ENCODE data around the gene RCOR1.
"Not testable (repeated sequence)": the region's sequence is repeated elsewhere in the genome, so short reads cannot be mapped to it uniquely, and the experiment has no call there.

The RCOR1 gene

DNA sequence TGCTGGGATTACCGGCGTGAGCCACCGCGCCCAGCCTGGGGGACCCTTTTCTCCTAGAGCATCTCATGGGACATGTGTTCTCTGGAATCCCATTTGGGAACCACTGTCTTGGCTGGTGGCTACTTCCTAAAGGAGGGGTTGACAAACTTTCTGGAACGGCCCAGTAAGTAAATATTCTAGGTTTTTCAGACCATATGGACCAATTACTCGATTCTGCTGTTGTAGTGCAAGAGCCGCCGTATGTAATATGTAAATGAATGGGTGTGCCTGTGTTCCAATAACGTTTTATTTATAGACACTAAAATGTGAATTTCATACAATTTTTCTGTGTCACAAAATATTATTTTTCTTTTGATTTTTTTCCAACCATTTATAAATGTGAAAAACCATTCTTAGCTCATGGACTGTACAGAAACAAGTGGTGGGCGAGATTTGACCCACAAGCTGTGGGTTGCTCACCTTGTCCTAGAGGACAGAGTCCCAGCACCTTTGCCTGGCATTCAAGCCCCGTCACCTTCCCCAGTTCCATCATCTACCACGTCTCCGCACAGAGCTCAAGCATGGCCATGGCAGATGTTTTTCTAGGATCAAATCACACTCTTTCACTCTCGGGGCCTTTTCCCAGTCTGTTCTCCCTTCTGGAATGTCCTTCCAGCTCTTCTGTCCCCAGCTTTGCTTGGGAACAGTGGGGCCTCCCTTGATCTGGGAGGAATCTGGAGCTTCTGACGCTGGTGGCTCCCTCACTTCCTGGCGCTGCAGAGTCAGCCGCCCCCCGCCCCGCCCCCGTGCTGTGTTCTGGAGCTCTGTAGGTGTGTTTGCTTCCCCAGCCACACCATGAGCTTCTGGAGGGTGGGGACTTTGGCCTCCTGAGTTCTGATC lies 17.9 kb upstream of the RCOR1 start:
- peaks cover 6% of the 10 kb centered on the region for H3K4me1 ChIP-seq (ENCODE audit: control insufficient read depth, insufficient read depth, low read length)
- H3K9me3 ChIP-seq (ENCODE audit: control insufficient read depth, insufficient read depth, low read length), result no peaks in the 10 kb centered on the region
- no peaks in the 10 kb centered on the region for H3K36me3 ChIP-seq (ENCODE audit: control insufficient read depth, insufficient read depth, low read length)
- H3K27me3 ChIP-seq (ENCODE audit: control insufficient read depth, insufficient read depth, low read length), result no peaks in the 10 kb centered on the region
- peak overlapping the region; percentile 3 for H3K4me3 ChIP-seq (ENCODE audit: low read depth, low read length)
- H3K9ac ChIP-seq (ENCODE audit: low read depth, low read length), result no peak overlapping the region

- peaks cover 6% of the 10 kb centered on the region for H3K4me1 ChIP-seq (ENCODE audit: control insufficient read depth, insufficient read depth, low read length)
- no peaks in the 10 kb centered on the region for H3K36me3 ChIP-seq (ENCODE audit: control insufficient read depth, insufficient read depth, low read length)
- H3K9me3 ChIP-seq (ENCODE audit: control insufficient read depth, insufficient read depth, low read length), result no peaks in the 10 kb centered on the region
- no peak overlapping the region for H3K4me3 ChIP-seq (ENCODE audit: low read depth, low read length)
- no peaks in the 10 kb centered on the region for H3K27me3 ChIP-seq (ENCODE audit: control insufficient read depth, insufficient read depth, low read length)
- H3K9ac ChIP-seq (ENCODE audit: low read depth, low read length), result no peak overlapping the region
These were observed 17.1 kb upstream of the RCOR1 start for GRCh38 chr14:102575160-102575845.

DNA sequence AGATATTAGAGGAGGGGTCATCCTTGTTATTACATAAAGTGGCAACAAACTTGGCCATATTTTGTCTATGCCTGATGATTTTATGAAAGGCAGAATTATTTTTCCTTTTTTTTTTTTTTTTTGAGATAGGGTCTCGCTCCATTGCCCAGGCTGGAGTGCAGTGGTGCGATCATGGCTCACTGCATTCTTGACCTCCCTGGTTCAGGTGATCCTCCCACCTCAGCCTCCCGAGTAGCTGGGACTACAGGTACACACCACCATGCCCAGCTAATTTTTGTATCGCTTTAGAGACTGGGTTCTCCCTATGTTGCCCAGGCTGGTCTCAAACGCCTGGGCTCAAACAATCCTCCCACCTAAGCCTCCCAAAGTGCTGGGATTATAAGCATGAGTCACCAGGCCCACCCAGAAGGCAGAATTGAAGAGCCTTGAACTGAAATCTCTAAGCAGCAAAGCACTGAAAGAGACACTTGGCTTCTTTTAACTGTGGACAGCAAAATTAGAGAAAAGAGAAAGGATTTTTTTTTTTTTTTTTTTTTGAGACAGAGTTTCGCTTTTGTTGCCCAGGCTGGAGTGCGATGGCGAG lies 16.5 kb upstream of the RCOR1 start:
- not testable (repeated sequence) for H3K36me3 ChIP-seq (ENCODE audit: control insufficient read depth, insufficient read depth, low read length); H3K9me3 ChIP-seq (ENCODE audit: control insufficient read depth, insufficient read depth, low read length); H3K27me3 ChIP-seq (ENCODE audit: control insufficient read depth, insufficient read depth, low read length); H3K4me3 ChIP-seq (ENCODE audit: low read depth, low read length); H3K4me1 ChIP-seq (ENCODE audit: control insufficient read depth, insufficient read depth, low read length); H3K9ac ChIP-seq (ENCODE audit: low read depth, low read length)

GRCh38 chr14:102578821-102579220 lies 13.6 kb upstream of the RCOR1 start:
- Histone ChIP-seq H3K4me3 (ENCODE audit: low read depth, low read length) (no peak overlapping the region), H3K36me3 (ENCODE audit: control insufficient read depth, insufficient read depth, low read length) (no peaks in the 10 kb centered on the region), H3K9me3 (ENCODE audit: control insufficient read depth, insufficient read depth, low read length) (no peaks in the 10 kb centered on the region), H3K4me1 (ENCODE audit: control insufficient read depth, insufficient read depth, low read length) (peaks cover 3% of the 10 kb centered on the region), H3K27me3 (ENCODE audit: control insufficient read depth, insufficient read depth, low read length) (no peaks in the 10 kb centered on the region), H3K9ac (ENCODE audit: low read depth, low read length) (no peak overlapping the region)

DNA sequence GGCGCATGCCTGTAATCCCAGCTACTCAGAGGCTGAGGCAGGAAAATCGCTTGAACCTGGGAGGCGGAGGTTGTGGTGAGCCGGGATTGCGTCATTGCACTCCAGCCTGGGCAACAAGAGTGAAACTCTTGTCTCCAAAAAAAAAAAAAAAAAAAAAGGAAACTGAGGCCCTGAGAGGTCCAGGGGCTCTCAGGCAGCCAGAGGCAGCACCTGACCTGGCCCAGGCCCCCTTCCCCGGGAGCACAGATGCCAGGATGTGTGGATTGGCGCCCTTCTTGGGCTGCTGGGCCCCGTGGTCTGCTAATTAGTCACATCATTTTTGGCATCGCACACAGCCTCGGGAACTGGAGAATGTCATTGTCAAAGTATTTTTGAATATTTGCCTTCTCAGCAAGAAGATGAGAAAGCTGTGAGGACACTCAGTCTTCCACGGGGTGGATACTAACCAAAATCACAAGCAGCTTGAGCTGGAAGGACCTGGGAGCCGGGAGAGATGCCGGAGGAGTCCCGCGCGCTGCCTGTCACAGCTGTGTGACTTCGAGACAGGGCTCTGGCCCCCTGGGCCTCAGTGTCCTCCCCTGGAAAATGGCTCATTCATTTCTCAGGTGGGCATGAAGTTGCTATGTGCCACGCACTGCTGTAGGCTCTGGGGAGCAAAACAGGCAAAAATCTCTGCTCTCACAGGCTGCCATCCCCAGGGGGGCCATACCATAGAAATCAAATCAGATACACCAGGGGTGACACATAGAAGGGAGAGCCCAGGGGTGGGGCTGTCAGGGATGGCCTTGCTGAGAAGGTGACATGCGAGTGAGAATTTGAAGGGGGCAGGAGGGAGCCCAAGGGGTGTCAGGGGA lies 12.5 kb upstream of the RCOR1 start:
- Histone ChIP-seq H3K9ac (ENCODE audit: low read depth, low read length) (no peak overlapping the region), H3K4me1 (ENCODE audit: control insufficient read depth, insufficient read depth, low read length) (no peaks in the 10 kb centered on the region), H3K27me3 (ENCODE audit: control insufficient read depth, insufficient read depth, low read length) (no peaks in the 10 kb centered on the region), H3K4me3 (ENCODE audit: low read depth, low read length) (no peak overlapping the region), H3K9me3 (ENCODE audit: control insufficient read depth, insufficient read depth, low read length) (no peaks in the 10 kb centered on the region), H3K36me3 (ENCODE audit: control insufficient read depth, insufficient read depth, low read length) (no peaks in the 10 kb centered on the region)

GRCh38 chr14:102580550-102581110 lies 11.8 kb upstream of the RCOR1 start:
- H3K4me3 ChIP-seq (ENCODE audit: low read depth, low read length), result no peak overlapping the region
- no peaks in the 10 kb centered on the region for H3K4me1 ChIP-seq (ENCODE audit: control insufficient read depth, insufficient read depth, low read length)
- no peaks in the 10 kb centered on the region for H3K27me3 ChIP-seq (ENCODE audit: control insufficient read depth, insufficient read depth, low read length)
- no peaks in the 10 kb centered on the region for H3K9me3 ChIP-seq (ENCODE audit: control insufficient read depth, insufficient read depth, low read length)
- no peak overlapping the region for H3K9ac ChIP-seq (ENCODE audit: low read depth, low read length)
- H3K36me3 ChIP-seq (ENCODE audit: control insufficient read depth, insufficient read depth, low read length), result no peaks in the 10 kb centered on the region

GRCh38 chr14:102581193-102581592 lies 11.3 kb upstream of the RCOR1 start:
- Histone ChIP-seq H3K36me3 (ENCODE audit: control insufficient read depth, insufficient read depth, low read length) (no peaks in the 10 kb centered on the region), H3K9me3 (ENCODE audit: control insufficient read depth, insufficient read depth, low read length) (no peaks in the 10 kb centered on the region), H3K9ac (ENCODE audit: low read depth, low read length) (no peak overlapping the region), H3K4me3 (ENCODE audit: low read depth, low read length) (no peak overlapping the region), H3K4me1 (ENCODE audit: control insufficient read depth, insufficient read depth, low read length) (no peaks in the 10 kb centered on the region), H3K27me3 (ENCODE audit: control insufficient read depth, insufficient read depth, low read length) (no peaks in the 10 kb centered on the region)

GRCh38 chr14:102583726-102584125 lies 8.7 kb upstream of the RCOR1 start:
- Histone ChIP-seq H3K4me3 (ENCODE audit: low read depth, low read length) (no peak overlapping the region), H3K9ac (ENCODE audit: low read depth, low read length) (no peak overlapping the region), H3K4me1 (ENCODE audit: control insufficient read depth, insufficient read depth, low read length) (no peaks in the 10 kb centered on the region), H3K27me3 (ENCODE audit: control insufficient read depth, insufficient read depth, low read length) (no peaks in the 10 kb centered on the region), H3K36me3 (ENCODE audit: control insufficient read depth, insufficient read depth, low read length) (no peaks in the 10 kb centered on the region), H3K9me3 (ENCODE audit: control insufficient read depth, insufficient read depth, low read length) (no peaks in the 10 kb centered on the region)

DNA sequence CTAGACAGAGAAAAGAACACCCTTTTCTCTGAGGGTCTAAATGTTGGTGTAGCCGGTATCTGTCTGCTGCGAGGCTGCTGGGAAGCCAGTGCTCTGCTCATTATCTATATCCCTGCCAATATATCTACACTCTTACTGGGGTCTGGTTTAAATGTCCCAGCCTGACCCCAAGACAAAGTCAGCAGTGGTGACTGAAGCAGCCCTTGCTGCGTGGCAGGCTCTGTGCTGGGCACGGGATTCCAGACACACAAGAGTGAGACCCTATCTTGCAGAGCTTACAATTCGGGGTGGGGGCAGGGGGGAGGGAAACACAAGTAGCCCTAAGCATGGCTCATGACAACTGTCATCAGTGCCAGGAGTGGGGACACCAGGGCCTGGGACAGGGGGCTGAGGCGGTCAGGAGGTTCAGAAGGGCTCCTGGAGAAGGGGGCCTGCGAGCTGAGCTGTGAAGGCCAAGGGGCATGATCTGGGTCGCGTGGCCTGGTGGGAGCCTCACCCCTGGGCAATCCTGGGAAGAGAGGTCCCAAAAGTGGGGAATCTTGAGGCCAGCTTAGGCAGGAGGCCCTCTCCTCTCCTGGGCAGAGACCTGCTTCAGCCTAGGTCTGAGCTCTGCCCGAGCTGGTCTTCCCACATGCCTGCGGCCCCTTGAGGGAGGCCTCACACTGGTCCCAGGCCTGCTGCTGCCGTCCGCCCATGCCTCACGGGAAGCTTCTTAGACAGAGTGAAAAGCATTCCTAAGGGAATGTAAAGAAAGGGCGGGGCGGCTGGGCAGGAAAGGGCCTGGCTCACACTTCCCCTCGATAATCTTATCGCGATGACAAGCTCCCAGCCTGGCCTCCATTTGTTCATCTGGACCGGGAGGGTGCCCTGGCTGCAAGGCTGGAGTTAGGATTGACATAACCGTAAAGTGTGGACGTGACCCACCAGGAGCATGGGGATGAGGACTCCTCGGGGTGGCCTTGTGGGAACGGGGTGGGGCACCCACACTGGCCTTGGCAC lies 7.3 kb upstream of the RCOR1 start:
- Histone ChIP-seq H3K4me3 (ENCODE audit: low read depth, low read length) (no peak overlapping the region), H3K4me1 (ENCODE audit: control insufficient read depth, insufficient read depth, low read length) (peaks cover 3% of the 10 kb centered on the region), H3K9me3 (ENCODE audit: control insufficient read depth, insufficient read depth, low read length) (no peaks in the 10 kb centered on the region), H3K36me3 (ENCODE audit: control insufficient read depth, insufficient read depth, low read length) (no peaks in the 10 kb centered on the region), H3K27me3 (ENCODE audit: control insufficient read depth, insufficient read depth, low read length) (no peaks in the 10 kb centered on the region), H3K9ac (ENCODE audit: low read depth, low read length) (no peak overlapping the region)

DNA sequence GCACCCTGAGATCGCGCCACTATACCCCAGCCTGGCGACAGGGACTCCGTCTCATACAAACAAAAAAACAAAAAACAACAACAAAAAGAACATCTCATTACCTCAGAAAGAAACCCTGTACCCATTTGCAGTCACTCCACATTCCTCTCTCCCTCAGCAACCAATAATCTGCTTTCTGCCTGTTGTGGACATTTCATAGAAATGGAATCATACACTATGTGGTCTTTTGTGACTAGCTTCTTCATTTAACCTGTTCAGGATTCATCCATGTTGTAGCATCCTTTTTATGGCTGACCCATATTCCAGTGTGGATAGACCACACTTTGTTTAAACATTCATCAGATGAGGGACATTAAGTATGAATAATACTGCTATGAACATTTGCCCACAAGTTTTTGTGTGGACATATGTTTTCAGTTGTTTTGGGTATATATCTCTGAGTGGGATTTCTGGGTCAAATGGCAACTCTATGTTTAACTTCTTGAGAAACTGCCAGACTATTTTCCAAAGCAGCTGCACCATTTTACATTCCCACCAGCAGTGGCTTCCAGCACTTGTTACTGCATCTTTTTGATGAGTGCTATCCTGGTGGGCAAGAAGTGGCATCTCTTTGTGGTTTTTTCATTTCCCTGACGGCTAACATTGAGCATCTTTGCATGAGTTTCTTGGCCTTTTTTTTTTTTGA lies 5.9 kb upstream of the RCOR1 start:
- no peak overlapping the region for H3K4me3 ChIP-seq (ENCODE audit: low read depth, low read length)
- H3K36me3 ChIP-seq (ENCODE audit: control insufficient read depth, insufficient read depth, low read length), result no peaks in the 10 kb centered on the region
- no peaks in the 10 kb centered on the region for H3K27me3 ChIP-seq (ENCODE audit: control insufficient read depth, insufficient read depth, low read length)
- no peaks in the 10 kb centered on the region for H3K9me3 ChIP-seq (ENCODE audit: control insufficient read depth, insufficient read depth, low read length)
- H3K9ac ChIP-seq (ENCODE audit: low read depth, low read length), result no peak overlapping the region
- peaks cover 11% of the 10 kb centered on the region for H3K4me1 ChIP-seq (ENCODE audit: control insufficient read depth, insufficient read depth, low read length)

All from iPS-15b (cell line).